NCI-H187 (cell line): Measurements from ENCODE around the gene GRK5.
A peak's percentile ranks its signal among the peaks of the same experiment; 100 is the strongest.

Experiments
- DNase-seq, 2 experiments: peaks; one replicate each; lab custom pipeline; 2025; lab: John Stamatoyannopoulos, UW

Gene GRK5

GRCh38 chr10:119483001-119483400, 275.6 kb downstream of the GRK5 start:
- no peak for DNase-seq

GRCh38 chr10:119483839-119484238, 276.5 kb downstream of the GRK5 start:
- DNase-seq: no peak

DNA sequence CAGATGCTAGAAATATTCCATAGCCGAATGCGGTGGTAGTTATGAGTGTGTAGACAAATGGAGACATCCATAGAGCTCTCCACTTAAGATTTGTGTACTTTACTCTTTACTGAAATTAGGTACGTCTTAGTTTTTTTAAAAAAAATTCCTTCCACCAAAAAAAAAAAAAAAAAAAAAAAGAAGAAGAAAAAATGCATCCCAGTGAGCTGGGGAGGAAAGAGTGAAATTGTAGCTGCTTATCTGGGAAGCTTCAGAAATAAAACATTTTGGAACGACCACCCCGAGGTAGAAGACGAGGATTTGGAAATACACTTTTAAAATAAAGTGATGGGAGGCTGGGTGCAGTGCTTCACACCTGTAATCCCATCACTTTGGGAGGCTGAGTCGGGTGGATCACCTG, 281.3 kb downstream of the GRK5 start:
- no peak for DNase-seq

DNA sequence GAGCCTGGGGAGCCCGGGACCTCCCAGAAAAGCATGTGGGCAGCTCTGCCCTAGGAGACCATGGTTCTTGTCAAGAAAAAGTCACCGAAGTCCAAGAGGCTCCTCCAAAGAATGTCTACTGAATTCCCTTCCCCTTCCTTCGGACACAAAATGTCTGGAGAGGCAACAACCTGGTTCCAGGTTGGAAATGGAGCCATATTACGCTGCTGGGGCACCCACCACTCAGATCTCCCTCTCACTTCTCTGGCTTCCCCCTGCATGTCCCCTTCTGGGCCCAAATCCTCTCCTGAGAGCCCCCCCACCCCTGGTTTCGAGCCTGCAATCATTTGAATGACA, 282.6 kb downstream of the GRK5 start:
- no peak for DNase-seq

DNA sequence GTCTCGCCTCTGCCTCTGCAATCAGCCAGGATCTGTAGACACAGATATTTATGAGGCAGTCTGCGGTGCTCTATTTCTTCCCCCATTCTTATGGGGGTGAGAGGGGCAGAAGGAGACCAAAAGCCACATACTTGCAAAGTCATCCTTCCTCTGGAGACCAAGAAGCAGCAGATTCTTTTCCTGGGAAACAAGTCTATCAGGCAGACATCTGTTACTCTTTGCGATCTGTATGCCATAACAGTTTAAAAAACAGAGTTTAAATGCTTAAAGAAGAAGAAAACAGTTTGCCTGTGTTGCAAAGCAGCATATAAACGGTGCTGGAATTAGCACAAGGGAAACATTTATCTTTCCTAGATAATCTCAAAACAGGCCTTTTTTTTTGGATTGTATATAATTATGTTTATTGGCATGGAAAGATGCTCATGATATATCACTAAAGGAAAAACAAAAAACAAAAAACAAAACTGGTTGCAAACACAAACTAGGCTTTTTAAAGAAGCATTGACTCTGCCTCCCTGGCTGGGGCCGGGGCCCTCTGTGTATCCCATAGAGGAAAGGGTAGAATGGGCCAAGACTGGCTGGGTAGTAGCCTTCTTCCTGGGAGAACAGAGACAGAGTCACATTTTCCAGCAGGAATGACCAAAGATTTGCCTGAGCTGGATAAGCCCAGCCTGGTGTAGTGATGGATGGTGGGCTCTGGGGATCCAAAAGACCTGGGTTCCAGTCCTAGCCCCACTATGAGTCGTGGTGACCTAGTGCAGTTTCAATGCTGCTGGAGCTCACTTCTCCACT, 284.8 kb downstream of the GRK5 start:
- no peak for DNase-seq

- no peak for DNase-seq
These were observed 285.8 kb downstream of the GRK5 start for GRCh38 chr10:119493155-119493554.

DNA sequence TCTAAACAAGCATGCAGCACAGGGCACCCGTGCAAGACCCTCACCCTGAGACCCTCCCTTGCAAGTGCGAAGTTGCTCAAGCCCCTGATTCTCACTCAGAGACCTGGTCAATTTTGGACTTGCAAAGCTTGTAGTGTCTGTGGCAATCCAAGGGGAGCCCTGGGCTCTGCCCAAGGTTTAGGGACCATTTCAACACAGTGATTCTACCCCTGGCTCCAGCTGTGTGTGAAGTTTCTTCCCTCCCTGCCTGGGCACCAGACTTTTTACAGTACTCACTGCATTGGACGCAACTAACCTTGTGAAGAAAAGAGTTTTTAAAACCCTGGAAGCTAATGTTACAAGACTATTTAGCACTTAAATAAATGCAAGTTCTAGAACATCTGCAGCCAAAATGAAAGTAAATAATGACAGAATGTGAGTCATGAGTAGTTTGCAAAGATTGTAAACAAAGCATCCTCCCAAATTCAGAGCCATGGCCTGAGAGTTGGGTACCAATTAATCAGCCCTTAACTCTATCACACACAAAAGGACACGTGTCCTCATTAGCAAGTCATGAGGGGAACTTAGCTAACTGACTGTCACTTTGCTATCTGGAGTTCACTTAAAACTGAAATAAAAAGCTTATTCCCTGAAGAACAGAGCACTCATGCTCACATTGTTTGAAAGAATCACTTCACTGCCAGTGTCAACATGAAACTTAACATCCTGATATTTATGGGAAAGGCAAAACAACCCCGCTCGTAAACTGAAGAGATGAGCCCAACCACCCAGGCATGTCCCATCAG, 287.1 kb downstream of the GRK5 start:
- peak in 1 of 2 experiments; percentile 29 for DNase-seq

DNA sequence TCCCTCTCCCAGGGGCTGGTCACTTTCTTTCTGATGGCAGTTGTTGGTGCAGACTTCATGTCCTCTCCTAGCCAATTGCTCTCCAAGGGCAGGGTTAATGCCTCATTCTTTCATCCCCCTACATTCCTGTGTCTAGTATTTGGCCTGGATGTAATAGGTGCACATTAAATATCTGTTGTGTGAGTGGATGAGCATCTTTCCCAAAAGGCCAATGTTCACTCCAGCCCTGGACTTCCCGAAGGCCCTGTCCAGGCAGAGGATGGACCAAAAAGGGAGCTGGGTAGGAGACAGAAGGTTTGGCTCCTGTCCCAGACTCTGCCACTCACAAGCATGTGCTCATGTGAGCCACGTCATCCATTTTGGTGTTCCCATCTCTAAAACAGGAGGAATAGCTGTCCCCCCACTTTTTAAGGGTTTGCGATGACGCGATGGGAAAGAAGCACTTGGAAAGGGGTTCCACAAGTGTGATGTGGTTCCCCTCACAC, 287.7 kb downstream of the GRK5 start:
- no peak for DNase-seq

DNA sequence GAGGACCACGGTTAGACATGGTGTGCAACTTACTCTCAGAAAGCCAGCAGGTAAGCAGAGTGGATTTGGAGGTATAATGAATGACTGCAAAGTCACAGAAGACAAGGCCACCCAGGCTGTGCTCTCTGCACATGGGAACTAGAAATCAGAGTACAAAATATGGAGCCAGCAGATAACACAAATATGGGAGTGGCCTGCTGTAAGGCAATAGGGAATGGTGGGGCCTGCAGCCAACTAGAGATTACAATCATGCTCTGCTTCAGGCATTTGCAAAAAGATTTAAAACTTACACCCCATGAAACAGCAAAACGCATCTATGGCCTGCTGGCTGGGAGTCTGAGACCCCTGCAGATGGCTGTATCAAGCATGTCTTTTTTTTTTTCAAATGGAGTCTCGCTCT, 288.2 kb downstream of the GRK5 start:
- no peak for DNase-seq

DNA sequence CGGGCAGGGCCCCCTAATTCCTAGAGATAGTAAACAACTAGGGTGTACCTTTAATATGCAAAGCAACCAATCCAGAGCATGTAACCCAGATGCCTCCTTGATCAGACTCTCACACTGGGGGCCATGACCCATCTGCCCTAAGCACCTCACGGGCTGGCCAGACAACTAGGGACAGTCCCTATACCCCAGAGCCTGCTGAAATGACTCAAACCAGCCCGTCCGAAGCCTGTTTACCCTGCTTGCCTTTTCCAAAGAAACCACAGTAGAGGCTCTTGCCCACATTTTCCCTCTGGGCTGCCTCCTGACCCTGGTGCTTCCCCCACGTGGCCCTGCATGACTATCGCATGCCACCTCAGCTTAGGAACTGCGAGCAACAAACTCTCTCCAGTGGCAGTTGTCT, 288.9 kb downstream of the GRK5 start:
- DNase-seq: no peak

DNA sequence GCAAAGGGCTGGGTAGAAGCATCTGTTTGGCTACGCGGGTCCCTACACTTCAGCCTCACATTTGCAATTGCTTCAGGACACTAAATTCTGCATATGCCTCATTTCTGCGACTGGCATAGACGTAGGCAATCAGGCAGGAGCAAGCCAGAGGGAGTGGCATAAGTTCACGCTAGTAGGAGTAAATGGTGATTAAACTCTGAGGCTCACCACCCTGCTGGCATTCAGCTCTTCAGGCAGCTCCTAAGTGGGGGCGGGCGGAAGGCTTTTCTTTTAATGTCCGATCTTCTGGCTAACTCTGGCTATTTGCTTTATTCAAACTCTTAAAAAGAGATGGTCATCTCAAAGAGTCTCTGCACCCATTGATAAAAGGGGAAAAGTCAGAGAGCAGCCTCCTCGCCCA, 289.9 kb downstream of the GRK5 start:
- no peak for DNase-seq

- DNase-seq: no peak
These were observed 291.7 kb downstream of the GRK5 start for GRCh38 chr10:119498889-119499676.

DNA sequence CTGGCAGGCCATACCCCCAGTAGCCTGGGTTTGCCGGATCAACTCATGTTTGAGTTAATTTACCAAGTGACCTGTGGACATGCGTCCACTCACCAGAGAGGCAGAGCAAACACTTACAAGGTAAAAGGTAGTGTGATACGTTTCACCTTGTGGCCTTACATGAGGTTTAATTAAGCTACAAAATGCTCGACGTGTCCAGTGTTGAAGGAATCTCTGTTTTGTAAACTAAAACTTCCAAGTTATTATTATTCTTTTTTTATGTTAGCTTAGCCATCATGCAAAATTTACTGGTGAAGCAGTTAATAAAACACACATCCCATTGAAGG, 292.3 kb downstream of the GRK5 start:
- DNase-seq: no peak

DNA sequence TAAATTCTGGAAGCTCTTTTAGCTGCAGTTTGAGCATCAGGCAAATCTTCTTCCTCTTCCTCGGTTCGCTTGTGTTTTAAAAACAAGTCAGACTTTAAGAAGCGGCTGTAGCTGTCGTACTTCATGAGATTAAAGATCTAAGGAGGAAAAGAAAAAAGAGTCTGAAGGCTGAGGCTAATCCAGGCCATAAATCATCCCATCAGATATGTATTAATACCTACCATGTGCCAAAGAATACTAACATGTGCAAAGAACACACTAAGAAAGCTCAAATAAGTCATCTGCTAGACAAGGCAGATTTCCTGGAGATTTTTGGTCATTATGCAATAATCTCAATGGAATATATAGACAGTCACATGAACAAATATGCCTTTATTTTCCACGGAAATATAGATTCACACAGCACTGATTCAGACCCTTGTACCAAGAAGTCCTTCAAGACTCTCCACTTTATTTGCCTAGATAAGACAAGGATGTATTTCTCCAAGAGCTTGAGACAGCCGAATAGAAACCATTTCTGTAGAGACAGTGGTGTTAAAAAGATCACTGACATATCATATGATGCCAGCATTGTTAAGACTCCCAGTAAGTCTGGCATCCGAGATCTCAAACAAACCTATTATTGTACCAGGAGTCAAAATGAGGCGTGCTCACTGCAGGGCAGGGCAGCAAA, 292.9 kb downstream of the GRK5 start:
- no peak for DNase-seq

GRCh38 chr10:119500821-119501220, 293.4 kb downstream of the GRK5 start:
- no peak for DNase-seq

GRCh38 chr10:119501690-119502089, 294.3 kb downstream of the GRK5 start:
- DNase-seq: no peak

- DNase-seq: no peak
These were observed 294.8 kb downstream of the GRK5 start for GRCh38 chr10:119502209-119502608.

- DNase-seq: no peak
These were observed 295.3 kb downstream of the GRK5 start for GRCh38 chr10:119502618-119503155.

- DNase-seq: no peak
These were observed 296.4 kb downstream of the GRK5 start for GRCh38 chr10:119503821-119504220.

- no peak for DNase-seq
These were observed 297.3 kb downstream of the GRK5 start for GRCh38 chr10:119504651-119505050.

DNA sequence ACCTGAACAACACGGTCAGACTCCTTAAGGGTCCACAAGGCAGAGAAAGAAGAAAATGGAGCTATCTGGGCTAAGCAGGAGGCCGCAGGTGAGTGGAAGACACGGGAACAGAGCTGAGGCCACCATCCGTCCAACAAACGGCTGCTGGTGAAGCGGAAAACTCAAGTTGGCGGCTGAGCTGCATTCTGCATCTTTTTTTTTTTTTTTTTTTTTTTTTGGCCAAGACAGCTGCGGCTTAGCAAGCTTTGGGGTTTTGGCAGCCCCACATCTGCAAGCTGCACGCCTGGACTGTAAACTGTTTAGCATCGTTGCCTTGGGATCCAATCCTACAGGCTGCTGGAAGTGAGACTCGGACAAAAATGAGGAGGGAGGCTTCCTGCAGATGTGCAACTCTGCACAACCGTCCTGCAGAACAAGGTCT, 297.8 kb downstream of the GRK5 start:
- no peak for DNase-seq
